ENCODE results near the gene KCNIP2. TPM values are rescaled to one million over a fixed set of nuclear protein-coding genes. Genes with fewer than 3 reads are reported as not detected.

The KCNIP2 gene
- total RNA-seq, 4 donors from 2014 or later = 0.33 to 2.4 (median 0.39) TPM; not detected in 1

- ATAC-seq = peak; percentile 80 to 86
- H3K36me3 ChIP-seq = no peaks in the 10 kb centered on the region
- H3K27me3 ChIP-seq = no peaks in the 10 kb centered on the region
- peak overlapping the region; percentile 29 to 53 (median 46) for H3K4me3 ChIP-seq
- TF ChIP-seq CTCF (IDR thresholded peaks at IDR 0.05 in 4 of 5, conservative IDR thresholded peaks at IDR 0.05 in 1 of 5) (peak; percentile 72 to 95 (median 89)), POLR2A (IDR thresholded peaks at IDR 0.05) (no peak)
- peaks cover 21 to 39% of the 10 kb centered on the region in 2 donors for H3K4me1 ChIP-seq
- H3K9me3 ChIP-seq = no peaks in the 10 kb centered on the region
- peak; percentile 40 to 60 for DNase-seq
- intact Hi-C loops (cut with DNase I; ENCODE audit: low total_unique reads) = loop anchor here (1.0 to 2.0 kb wide), 3 partner anchors 48 to 232 kb away; no protein-coding TSS in a partner anchor
- in situ Hi-C loops (cut with MboI; ENCODE audit: low sequenced_read_pairs in 4 of 4) = loop anchor here in 1 of 4 donors (10.0 kb wide), 1 partner anchor 234 kb away; no protein-coding TSS in a partner anchor
- H3K27ac ChIP-seq = no peak overlapping the region
These were observed 2.7 kb downstream of the KCNIP2 start for GRCh38 chr10:101840741-101841453.

GRCh38 chr10:101840102-101840684, 3.4 kb downstream of the KCNIP2 start:
- no peak for TF ChIP-seq CTCF (IDR thresholded peaks at IDR 0.05 in 4 of 5, conservative IDR thresholded peaks at IDR 0.05 in 1 of 5)
- TF ChIP-seq POLR2A (IDR thresholded peaks at IDR 0.05) = no peak
- H3K4me1 ChIP-seq = peaks cover 21 to 39% of the 10 kb centered on the region in 2 donors
- H3K9me3 ChIP-seq = no peaks in the 10 kb centered on the region
- no peak for DNase-seq
- no peaks in the 10 kb centered on the region for H3K27me3 ChIP-seq
- ATAC-seq = peak in 1 of 2 donors; percentile 2
- intact Hi-C loops (cut with DNase I; ENCODE audit: low total_unique reads) (loop anchor here (1.0 to 2.0 kb wide), 3 partner anchors 49 to 233 kb away; no protein-coding TSS in a partner anchor), in situ Hi-C loops (cut with MboI; ENCODE audit: low sequenced_read_pairs in 4 of 4) (loop anchor here in 1 of 4 donors (10.0 kb wide), 1 partner anchor 235 kb away; no protein-coding TSS in a partner anchor)
- no peaks in the 10 kb centered on the region for H3K36me3 ChIP-seq
- H3K27ac ChIP-seq = no peak overlapping the region
- peak overlapping the region in 3 of 4 donors; percentile 22 to 48 (median 44) for H3K4me3 ChIP-seq

- Histone ChIP-seq H3K9me3 (no peaks in the 10 kb centered on the region), H3K27ac (no peak overlapping the region), H3K27me3 (no peaks in the 10 kb centered on the region), H3K36me3 (no peaks in the 10 kb centered on the region), H3K4me1 (peaks cover 18 to 39% of the 10 kb centered on the region in 2 donors), H3K4me3 (peak overlapping the region in 3 of 4 donors; percentile 22 to 35 (median 27))
- no peak for DNase-seq
- intact Hi-C loops (cut with DNase I; ENCODE audit: low total_unique reads) = loop anchor here (1.0 to 2.0 kb wide), 3 partner anchors 49 to 234 kb away; no protein-coding TSS in a partner anchor
- no peak for ATAC-seq
- TF ChIP-seq POLR2A (IDR thresholded peaks at IDR 0.05) = no peak
- TF ChIP-seq CTCF (IDR thresholded peaks at IDR 0.05 in 4 of 5, conservative IDR thresholded peaks at IDR 0.05 in 1 of 5) = no peak
- in situ Hi-C loops (cut with MboI; ENCODE audit: low sequenced_read_pairs in 4 of 4) = loop anchor here in 2 of 4 donors (5.0 to 10.0 kb wide), 3 partner anchors 173 to 235 kb away; no protein-coding TSS in a partner anchor
These were observed 4.1 kb downstream of the KCNIP2 start for GRCh38 chr10:101839416-101840063.

- in situ Hi-C loops (cut with MboI; ENCODE audit: low sequenced_read_pairs in 4 of 4) = loop anchor here in 2 of 4 donors (5.0 to 10.0 kb wide), 3 partner anchors 173 to 236 kb away; no protein-coding TSS in a partner anchor
- no peaks in the 10 kb centered on the region for H3K27me3 ChIP-seq
- H3K4me1 ChIP-seq = peaks cover 14 to 37% of the 10 kb centered on the region in 2 donors
- H3K27ac ChIP-seq = no peak overlapping the region
- no peaks in the 10 kb centered on the region for H3K36me3 ChIP-seq
- no peak for TF ChIP-seq CTCF (IDR thresholded peaks at IDR 0.05 in 4 of 5, conservative IDR thresholded peaks at IDR 0.05 in 1 of 5)
- no peak for TF ChIP-seq POLR2A (IDR thresholded peaks at IDR 0.05)
- H3K9me3 ChIP-seq = no peaks in the 10 kb centered on the region
- intact Hi-C loops (cut with DNase I; ENCODE audit: low total_unique reads) = no loop called here
- ATAC-seq = peak in 1 of 2 donors; percentile 21
- H3K4me3 ChIP-seq = no peak overlapping the region
- DNase-seq = no peak
These were observed 4.6 kb downstream of the KCNIP2 start for GRCh38 chr10:101839002-101839401.

All from gastrocnemius medialis (tissue), 4 donors.